GM18517 (cell line): ENCODE data around the gene ISX.

Experiments
- ATAC-seq: cut with Tn5 transposase; IDR thresholded peaks from one replicate; pipeline ENCODE4 v1.9.1; 2021; ENCODE audit warnings: mild to moderate bottlenecking, moderate library complexity; ENCODE audit not compliant: unreplicated experiment

Gene ISX

GRCh38 chr22:35051791-35052190, 14.2 kb upstream of the ISX start:
- ATAC-seq = no peak

- ATAC-seq = no peak
Observed at GRCh38 chr22:35053060-35053835, 12.7 kb upstream of the ISX start.

- ATAC-seq = no peak
Observed at GRCh38 chr22:35054064-35054463, 11.9 kb upstream of the ISX start.

- ATAC-seq = no peak
Observed at GRCh38 chr22:35056486-35056885, 9.5 kb upstream of the ISX start.

- ATAC-seq = no peak
Observed at GRCh38 chr22:35057155-35057554, 8.8 kb upstream of the ISX start.

GRCh38 chr22:35059632-35060031, 6.3 kb upstream of the ISX start:
- ATAC-seq = no peak

GRCh38 chr22:35064664-35065063, 1.3 kb upstream of the ISX start:
- no peak for ATAC-seq

- no peak for ATAC-seq
Observed at GRCh38 chr22:35065183-35065582, 775 bp upstream of the ISX start.

- no peak for ATAC-seq
Observed at GRCh38 chr22:35066768-35067167, 810 bp downstream of the ISX start.

GRCh38 chr22:35069541-35069940, 3.6 kb downstream of the ISX start:
- no peak for ATAC-seq

- no peak for ATAC-seq
Observed at GRCh38 chr22:35070451-35071093, 4.6 kb downstream of the ISX start.

- no peak for ATAC-seq
Observed at GRCh38 chr22:35071784-35072183, 5.8 kb downstream of the ISX start.

GRCh38 chr22:35072925-35073324, 7.0 kb downstream of the ISX start:
- no peak for ATAC-seq

- no peak for ATAC-seq
Observed at GRCh38 chr22:35074583-35074982, 8.6 kb downstream of the ISX start.

GRCh38 chr22:35076630-35077029, 10.7 kb downstream of the ISX start:
- ATAC-seq = no peak

GRCh38 chr22:35085621-35086020, 19.7 kb downstream of the ISX start:
- ATAC-seq = no peak

GRCh38 chr22:35089139-35089538, 23.2 kb downstream of the ISX start:
- no peak for ATAC-seq

GRCh38 chr22:35092406-35092805, 26.4 kb downstream of the ISX start:
- ATAC-seq = no peak

- no peak for ATAC-seq
Observed at GRCh38 chr22:35098921-35099320, 33.0 kb downstream of the ISX start.

- ATAC-seq = no peak
Observed at GRCh38 chr22:35099883-35100282, 33.9 kb downstream of the ISX start.

GRCh38 chr22:35102663-35103062, 36.7 kb downstream of the ISX start:
- no peak for ATAC-seq

GRCh38 chr22:35103761-35104160, 37.8 kb downstream of the ISX start:
- ATAC-seq = no peak

- ATAC-seq = no peak
Observed at GRCh38 chr22:35104491-35104890, 38.5 kb downstream of the ISX start.
